Uterus (tissue), 2 donors: Measurements from ENCODE around the gene NUMA1.
A peak's percentile ranks its signal among the peaks of the same experiment; 100 is the strongest.

Experiments
- POLR2A ChIP-seq, 2 donors: fragments of 450-650 bp; IDR thresholded peaks; one replicate each; pipeline ENCODE4 v1.6.1; 2016; ENCODE audit warnings: antibody characterized with exemption in 2 of 2, mild to moderate bottlenecking in 1 of 2, moderate library complexity in 1 of 2
- TF ChIP-seq, protein P1 (sequence below), 4 experiments: fragments of 200-600 bp in 2 of 4; fragments of 450-650 bp in 2 of 4; sonication (generic) in 2 of 4; IDR thresholded peaks; one replicate each; pipeline ENCODE4 v1.5.1; 2016 to 2019; ENCODE audit warnings: antibody characterized with exemption in 4 of 4, mild to moderate bottlenecking in 2 of 4, moderate library complexity in 1 of 4

DNA sequence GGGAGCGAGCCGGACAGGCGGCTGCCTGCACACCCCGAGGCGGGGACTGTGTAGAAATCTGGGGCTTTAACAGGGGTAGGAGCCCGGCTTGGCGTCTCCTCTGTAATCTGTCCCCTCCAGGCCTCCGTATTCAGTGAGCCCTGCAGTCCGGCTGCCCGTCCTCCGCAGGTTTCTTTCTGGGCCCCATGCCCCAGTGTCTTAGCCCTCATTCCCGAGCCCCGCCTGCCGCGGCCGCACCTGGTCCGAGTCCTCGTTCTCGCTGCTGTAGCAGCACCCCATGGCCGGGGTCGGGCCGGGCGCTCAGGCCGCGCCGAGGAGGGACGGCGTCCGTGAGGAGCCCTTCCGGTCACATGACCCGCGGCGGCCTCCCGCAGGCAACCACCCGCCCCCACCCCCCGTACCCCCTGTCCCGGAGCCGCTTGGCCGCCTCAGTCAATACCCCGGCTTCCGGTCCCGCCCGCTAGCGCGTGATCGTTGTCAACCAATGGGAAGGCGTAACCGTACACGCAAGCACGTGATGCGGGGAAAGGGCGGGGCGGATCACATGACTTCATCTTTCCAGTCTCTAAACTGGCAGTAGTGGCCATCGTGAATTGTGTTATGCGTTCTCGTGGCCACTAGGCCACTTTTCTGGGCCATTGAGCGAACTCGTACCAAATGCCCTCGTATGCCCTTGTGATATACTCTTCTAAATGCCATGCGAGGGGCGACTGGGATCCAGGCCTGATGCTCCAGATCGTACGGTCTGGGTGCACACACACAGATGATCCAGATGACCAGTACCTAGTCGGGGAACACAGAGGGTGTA is 22.8 kb upstream of the NUMA1 start, which contains the start of gene LAMTOR1:
- TF ChIP-seq, protein P1, sequence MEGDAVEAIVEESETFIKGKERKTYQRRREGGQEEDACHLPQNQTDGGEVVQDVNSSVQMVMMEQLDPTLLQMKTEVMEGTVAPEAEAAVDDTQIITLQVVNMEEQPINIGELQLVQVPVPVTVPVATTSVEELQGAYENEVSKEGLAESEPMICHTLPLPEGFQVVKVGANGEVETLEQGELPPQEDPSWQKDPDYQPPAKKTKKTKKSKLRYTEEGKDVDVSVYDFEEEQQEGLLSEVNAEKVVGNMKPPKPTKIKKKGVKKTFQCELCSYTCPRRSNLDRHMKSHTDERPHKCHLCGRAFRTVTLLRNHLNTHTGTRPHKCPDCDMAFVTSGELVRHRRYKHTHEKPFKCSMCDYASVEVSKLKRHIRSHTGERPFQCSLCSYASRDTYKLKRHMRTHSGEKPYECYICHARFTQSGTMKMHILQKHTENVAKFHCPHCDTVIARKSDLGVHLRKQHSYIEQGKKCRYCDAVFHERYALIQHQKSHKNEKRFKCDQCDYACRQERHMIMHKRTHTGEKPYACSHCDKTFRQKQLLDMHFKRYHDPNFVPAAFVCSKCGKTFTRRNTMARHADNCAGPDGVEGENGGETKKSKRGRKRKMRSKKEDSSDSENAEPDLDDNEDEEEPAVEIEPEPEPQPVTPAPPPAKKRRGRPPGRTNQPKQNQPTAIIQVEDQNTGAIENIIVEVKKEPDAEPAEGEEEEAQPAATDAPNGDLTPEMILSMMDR (IDR thresholded peaks at IDR 0.05): peak in 3 of 4 experiments; percentile 44 to 71 (median 44)
- peak; percentile 46 to 76 for TF ChIP-seq POLR2A (IDR thresholded peaks at IDR 0.05)
